Activated CD4-positive, alpha-beta T cell treated with anti-CD3 and anti-CD28 coated beads, Interleukin-2, amount 10 ng/mL, durations not matched to agents 7 days and 5 days (primary cell): ENCODE results near the gene CNNM2. TPM values are rescaled to one million over a fixed set of nuclear protein-coding genes. Genes with fewer than 3 reads are reported as not detected.

Source experiments
- CTCF ChIA-PET: fragments of 350-600 bp; sonication (Branson Sonifier 250); formaldehyde crosslinking; loops from one replicate; lab custom pipeline; 2021; ENCODE audit warnings: antibody characterized with exemption; lab: Charles Lee
- POLR2A ChIA-PET: fragments of 350-600 bp; sonication (Branson Sonifier 250); formaldehyde crosslinking; loops from one replicate; lab custom pipeline; 2021; ENCODE audit warnings: antibody characterized with exemption; lab: Charles Lee
- DNase-seq: peaks from one replicate; pipeline ENCODE4 v3.0.0-alpha.2; 2020
- H3K27ac Mint-ChIP-seq: one replicate; pipeline ENCODE4 v1.8.0; 2021; ENCODE audit warnings: mild to moderate bottlenecking, moderate library complexity, mixed read lengths
- H3K27me3 Mint-ChIP-seq: one replicate; pipeline ENCODE4 v1.8.0; 2021; ENCODE audit warnings: mixed read lengths
- H3K36me3 Mint-ChIP-seq: one replicate; pipeline ENCODE4 v1.8.0; 2021; ENCODE audit warnings: low read depth, mixed read lengths
- H3K4me1 Mint-ChIP-seq: one replicate; pipeline ENCODE4 v1.8.0; 2021; ENCODE audit warnings: mixed read lengths
- H3K4me3 Mint-ChIP-seq: one replicate; pipeline ENCODE4 v1.8.0; 2021; ENCODE audit warnings: mild to moderate bottlenecking, moderate library complexity, mixed read lengths
- H3K9me3 Mint-ChIP-seq: one replicate; pipeline ENCODE4 v1.8.0; 2021; ENCODE audit warnings: mixed read lengths
- total RNA-seq, 2 experiments: library from RNA; stranded (reverse); gene quantifications; one replicate each; pipeline ENCODE4 v1.2.3, GENCODE V29; 2021

The CNNM2 gene
- total RNA-seq, 2 experiments from 2014 or later, result 6.2 to 6.3 TPM

DNA sequence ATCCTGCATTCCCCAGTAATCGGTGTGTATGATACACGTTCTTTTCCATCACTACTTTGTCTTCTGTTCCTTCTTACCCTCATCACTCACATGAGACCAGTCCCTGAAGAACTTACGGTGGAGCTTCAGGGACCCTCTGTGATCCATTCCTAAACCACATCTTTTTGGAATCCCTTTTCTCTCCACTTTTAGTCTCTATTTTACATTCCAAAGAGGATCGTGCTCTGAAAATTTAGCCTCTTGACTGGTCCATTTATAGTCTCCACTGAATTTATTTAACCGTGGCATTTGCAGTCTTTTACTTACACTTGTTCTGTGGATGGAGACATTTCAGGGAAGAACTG is 165.9 kb downstream of the CNNM2 start:
- Mint-ChIP-seq H3K4me3 (no peak overlapping the region), H3K9me3 (no peaks in the 10 kb centered on the region), H3K27me3 (no peaks in the 10 kb centered on the region), H3K4me1 (no peaks in the 10 kb centered on the region), H3K27ac (no peak overlapping the region), H3K36me3 (peaks cover 20% of the 10 kb centered on the region)
- ChIA-PET POLR2A (no interaction called here), CTCF (interaction anchor here (0.6 to 0.9 kb wide), 2 partner anchors 12 to 70 kb away, joined by 3 read pairs; no protein-coding TSS in a partner anchor)
- no peak for DNase-seq

DNA sequence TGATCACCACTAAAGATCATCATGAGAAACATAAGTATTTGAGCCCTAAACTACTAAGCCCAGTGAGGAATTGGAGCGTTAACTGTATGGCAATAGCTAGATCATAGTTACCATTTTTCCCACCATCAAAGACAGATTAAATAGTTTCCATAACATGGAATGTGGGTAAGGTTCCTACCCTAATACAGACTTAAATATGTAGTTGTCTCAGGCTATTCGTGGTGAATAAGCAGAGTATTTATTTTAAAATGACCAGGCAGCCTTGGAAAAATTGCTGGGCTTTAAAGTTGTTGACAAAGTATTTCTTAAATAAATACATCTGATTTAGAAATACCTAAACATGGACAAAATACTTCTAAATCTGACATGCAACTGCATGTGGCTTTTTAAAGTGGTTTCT is 168.2 kb downstream of the CNNM2 start:
- no peaks in the 10 kb centered on the region for H3K9me3 Mint-ChIP-seq
- H3K27me3 Mint-ChIP-seq, result no peaks in the 10 kb centered on the region
- POLR2A ChIA-PET, result interaction anchor here (0.6 kb wide), 1 partner anchor 440 kb away, joined by 3 read pairs; no protein-coding TSS in a partner anchor

DNA sequence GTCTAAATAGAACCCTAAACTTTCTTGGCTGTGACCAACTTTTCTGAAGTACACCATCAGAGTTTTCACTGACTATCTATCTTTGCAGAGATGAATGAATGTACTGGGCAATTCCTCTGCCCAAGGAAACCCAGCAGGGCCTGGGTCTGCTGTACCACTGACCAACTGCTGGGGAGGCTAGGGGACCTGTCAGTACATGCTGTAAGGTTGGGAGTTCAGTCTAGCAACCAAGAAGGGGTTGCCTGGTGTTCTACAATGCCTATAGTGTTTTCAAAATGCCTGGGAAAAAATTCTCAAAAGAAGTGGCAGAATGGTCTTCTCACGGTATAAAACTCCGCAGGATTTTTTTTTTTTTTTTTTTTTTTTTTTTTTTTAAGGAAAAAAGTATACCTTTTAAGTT is 168.7 kb downstream of the CNNM2 start:
- Mint-ChIP-seq H3K36me3 (peaks cover 43% of the 10 kb centered on the region), H3K4me3 (no peak overlapping the region), H3K27ac (no peak overlapping the region), H3K27me3 (no peaks in the 10 kb centered on the region), H3K4me1 (no peaks in the 10 kb centered on the region), H3K9me3 (no peaks in the 10 kb centered on the region)
- ChIA-PET CTCF (interaction anchor here (0.7 to 0.8 kb wide), 2 partner anchors 159 to 807 kb away, joined by 3 to 5 read pairs; no protein-coding TSS in a partner anchor), POLR2A (interaction anchor here (0.6 kb wide), 1 partner anchor 440 kb away, joined by 3 read pairs; no protein-coding TSS in a partner anchor)
- no peak for DNase-seq

More for the DNA sequence above, 168.2 kb downstream of the CNNM2 start:
- H3K36me3 Mint-ChIP-seq, result peaks cover 38% of the 10 kb centered on the region
- no peak overlapping the region for H3K4me3 Mint-ChIP-seq
- CTCF ChIA-PET, result no interaction called here
- no peaks in the 10 kb centered on the region for H3K4me1 Mint-ChIP-seq
- DNase-seq, result no peak
- H3K27ac Mint-ChIP-seq, result no peak overlapping the region

DNA sequence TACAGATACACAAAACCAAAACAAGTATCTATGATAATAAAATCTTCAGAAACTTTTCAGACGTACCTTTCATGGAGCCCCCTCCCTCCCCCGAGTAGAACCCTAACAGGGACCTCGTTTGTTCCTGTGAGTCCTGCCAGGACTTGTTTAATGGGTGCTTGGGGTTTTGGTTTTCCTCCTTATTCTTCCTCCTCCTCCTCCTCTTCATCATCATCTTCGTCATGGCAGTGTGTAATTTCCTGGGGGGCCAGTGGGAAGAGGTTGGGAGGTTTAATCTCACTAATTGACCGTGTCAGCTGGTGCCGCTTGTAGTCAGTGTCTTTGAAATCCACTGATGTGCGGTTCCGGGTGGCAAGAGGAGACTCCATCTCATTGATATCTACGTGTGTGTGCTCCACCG is 171.4 kb downstream of the CNNM2 start:
- H3K4me3 Mint-ChIP-seq, result no peak overlapping the region
- POLR2A ChIA-PET, result no interaction called here
- CTCF ChIA-PET, result interaction anchor here (0.8 kb wide), 1 partner anchor 12 kb away, joined by 3 read pairs; no protein-coding TSS in a partner anchor
- DNase-seq, result no peak
- no peaks in the 10 kb centered on the region for H3K27me3 Mint-ChIP-seq
- no peaks in the 10 kb centered on the region for H3K4me1 Mint-ChIP-seq
- peaks cover 60% of the 10 kb centered on the region for H3K36me3 Mint-ChIP-seq
- no peaks in the 10 kb centered on the region for H3K9me3 Mint-ChIP-seq
- H3K27ac Mint-ChIP-seq, result peak overlapping the region; percentile 27

DNA sequence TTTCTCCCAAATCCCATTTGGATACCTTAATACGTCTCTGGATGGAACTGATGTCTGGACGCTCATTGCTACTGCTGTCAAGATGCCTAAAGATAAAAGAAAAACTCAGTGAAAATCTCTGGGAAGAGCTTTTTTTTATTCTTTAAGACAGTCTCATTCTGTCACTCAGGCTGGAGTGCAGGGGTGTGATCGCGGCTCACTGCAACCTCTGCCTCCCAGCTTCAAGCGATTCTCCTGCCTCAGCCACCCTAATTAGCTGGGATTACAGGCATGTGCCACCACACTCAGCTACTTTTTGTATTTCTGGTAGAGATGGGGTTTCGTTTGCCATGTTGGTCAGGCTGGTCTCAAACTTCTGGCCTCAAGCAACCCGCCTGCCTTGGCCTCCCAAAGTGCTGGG is 172.8 kb downstream of the CNNM2 start:
- H3K27me3 Mint-ChIP-seq, result no peaks in the 10 kb centered on the region
- no peak overlapping the region for H3K27ac Mint-ChIP-seq
- no peak overlapping the region for H3K4me3 Mint-ChIP-seq
- H3K4me1 Mint-ChIP-seq, result no peaks in the 10 kb centered on the region
- ChIA-PET CTCF (interaction anchor here (0.9 to 1.5 kb wide), 4 partner anchors 8 to 177 kb away, joined by 3 to 9 read pairs (median 4); no protein-coding TSS in a partner anchor), POLR2A (no interaction called here)
- DNase-seq, result no peak
- no peaks in the 10 kb centered on the region for H3K9me3 Mint-ChIP-seq
- peaks cover 63% of the 10 kb centered on the region for H3K36me3 Mint-ChIP-seq

DNA sequence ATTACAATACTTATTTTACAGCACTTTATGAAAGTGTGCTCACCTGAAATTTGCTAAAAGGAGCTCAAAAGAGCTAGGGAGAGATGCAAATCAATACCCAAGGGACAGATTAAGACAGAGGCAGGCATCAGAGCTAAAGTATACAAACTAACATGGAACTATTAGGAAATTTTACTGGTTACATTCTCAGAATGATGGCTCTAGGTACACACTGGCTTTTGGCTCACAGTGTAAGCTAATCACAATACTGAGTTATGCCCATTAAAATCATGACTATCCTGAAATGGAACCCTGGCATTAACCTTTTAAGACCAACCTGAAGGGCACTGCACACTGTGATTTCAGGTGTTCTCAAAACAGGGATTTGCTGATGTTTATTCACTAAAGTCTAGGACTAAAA is 176.9 kb downstream of the CNNM2 start:
- Mint-ChIP-seq H3K4me1 (no peaks in the 10 kb centered on the region), H3K9me3 (no peaks in the 10 kb centered on the region), H3K27me3 (no peaks in the 10 kb centered on the region), H3K36me3 (peaks cover 56% of the 10 kb centered on the region), H3K4me3 (no peak overlapping the region), H3K27ac (no peak overlapping the region)
- DNase-seq, result no peak
- POLR2A ChIA-PET, result no interaction called here
- CTCF ChIA-PET, result no interaction called here

DNA sequence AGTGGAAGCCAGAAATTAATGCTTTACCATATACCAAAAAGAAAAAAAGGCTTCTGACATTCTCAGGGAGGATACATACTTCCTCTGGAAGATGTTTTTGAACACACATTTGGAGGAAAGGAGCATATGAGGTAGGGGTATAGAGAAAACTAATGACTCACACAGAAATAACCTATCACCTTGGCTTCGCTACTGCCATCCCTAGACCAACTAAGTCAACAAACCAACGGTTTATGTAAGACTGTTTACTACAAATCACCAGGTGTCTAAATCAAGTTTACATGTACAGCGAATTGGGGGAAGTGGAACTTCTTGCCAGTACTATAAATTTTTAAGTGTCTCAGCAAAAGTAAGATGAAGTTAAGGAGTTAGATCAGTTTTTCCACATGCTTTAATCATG is 178.0 kb downstream of the CNNM2 start:
- Mint-ChIP-seq H3K27me3 (no peaks in the 10 kb centered on the region), H3K27ac (no peak overlapping the region), H3K36me3 (peaks cover 49% of the 10 kb centered on the region), H3K9me3 (no peaks in the 10 kb centered on the region), H3K4me1 (no peaks in the 10 kb centered on the region), H3K4me3 (no peak overlapping the region)
- POLR2A ChIA-PET, result no interaction called here
- no peak for DNase-seq
- CTCF ChIA-PET, result no interaction called here

DNA sequence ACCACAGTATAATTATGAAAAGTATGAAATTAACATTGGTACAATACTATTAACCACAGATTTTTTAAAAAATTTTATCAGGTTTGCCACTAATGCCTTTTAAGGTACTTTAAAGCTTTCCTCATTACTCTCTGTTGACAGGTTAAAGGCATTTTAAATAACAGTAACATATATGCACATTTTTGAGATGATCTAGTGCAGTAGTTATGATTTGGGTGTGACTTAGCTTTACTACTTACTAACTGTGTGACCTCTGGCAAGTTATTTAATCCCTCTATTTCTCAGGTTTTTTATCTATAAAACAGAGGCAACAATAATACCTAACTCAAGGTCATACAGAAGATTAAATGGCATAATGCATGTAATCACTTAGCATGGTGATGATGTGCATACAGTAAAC is 180.1 kb downstream of the CNNM2 start:
- H3K4me1 Mint-ChIP-seq, result peaks cover 3% of the 10 kb centered on the region
- CTCF ChIA-PET, result no interaction called here
- no peaks in the 10 kb centered on the region for H3K27me3 Mint-ChIP-seq
- peaks cover 39% of the 10 kb centered on the region for H3K36me3 Mint-ChIP-seq
- no peak overlapping the region for H3K27ac Mint-ChIP-seq
- DNase-seq, result no peak
- no peak overlapping the region for H3K4me3 Mint-ChIP-seq
- no peaks in the 10 kb centered on the region for H3K9me3 Mint-ChIP-seq
- POLR2A ChIA-PET, result no interaction called here

DNA sequence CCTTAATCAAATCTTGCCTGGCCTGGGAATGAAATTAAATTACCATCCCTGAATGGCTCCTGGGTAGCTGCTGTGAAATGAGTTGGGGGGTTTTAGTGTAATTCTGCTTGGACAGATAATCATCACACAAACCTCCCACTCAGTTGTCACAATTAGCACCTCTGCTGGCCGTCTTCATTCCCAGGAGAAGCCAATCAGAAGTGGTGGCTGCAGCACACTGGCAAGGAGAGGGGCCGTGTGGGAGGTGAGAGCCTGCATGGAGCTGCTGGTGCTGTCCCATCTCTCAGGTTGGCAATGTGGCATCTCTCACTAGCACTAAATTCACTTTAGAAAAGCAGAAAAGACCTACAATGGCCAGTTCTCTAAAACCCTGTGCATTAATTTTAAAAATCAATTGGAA is 182.5 kb downstream of the CNNM2 start:
- peaks cover 3% of the 10 kb centered on the region for H3K4me1 Mint-ChIP-seq
- POLR2A ChIA-PET, result no interaction called here
- CTCF ChIA-PET, result interaction anchor here (0.7 to 1.5 kb wide), 2 partner anchors 10 to 43 kb away, joined by 3 to 5 read pairs; no protein-coding TSS in a partner anchor
- no peaks in the 10 kb centered on the region for H3K9me3 Mint-ChIP-seq
- no peak for DNase-seq
- no peak overlapping the region for H3K27ac Mint-ChIP-seq
- peaks cover 35% of the 10 kb centered on the region for H3K36me3 Mint-ChIP-seq
- H3K27me3 Mint-ChIP-seq, result no peaks in the 10 kb centered on the region
- H3K4me3 Mint-ChIP-seq, result no peak overlapping the region

DNA sequence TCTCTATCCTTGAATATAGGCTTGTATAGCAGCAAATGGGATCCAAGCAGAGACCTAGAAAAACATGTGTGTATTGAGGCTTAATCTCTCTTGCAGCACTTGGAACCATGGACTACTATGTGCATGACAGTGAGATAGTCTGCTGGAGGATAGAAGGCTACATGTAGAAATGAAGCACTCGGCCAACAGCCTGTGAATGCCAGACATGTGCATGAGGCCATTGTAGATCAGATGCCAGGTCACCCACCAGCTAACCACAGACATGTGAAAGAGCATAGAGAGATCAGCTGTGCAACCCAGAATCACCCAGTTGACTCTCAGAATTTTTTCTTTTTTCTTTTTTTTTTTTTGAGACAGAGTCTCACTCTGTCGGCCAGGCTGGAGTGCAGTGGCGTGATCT is 184.1 kb downstream of the CNNM2 start:
- Mint-ChIP-seq H3K4me1 (peaks cover 3% of the 10 kb centered on the region), H3K27me3 (no peaks in the 10 kb centered on the region), H3K27ac (no peak overlapping the region), H3K4me3 (no peak overlapping the region), H3K9me3 (no peaks in the 10 kb centered on the region), H3K36me3 (peaks cover 28% of the 10 kb centered on the region)
- ChIA-PET POLR2A (interaction anchor here (0.6 kb wide), 1 partner anchor 84 kb away, joined by 3 read pairs; no protein-coding TSS in a partner anchor), CTCF (interaction anchor here (1.5 kb wide), 2 partner anchors 9 to 11 kb away, joined by 4 to 5 read pairs; no protein-coding TSS in a partner anchor)
- DNase-seq, result no peak

DNA sequence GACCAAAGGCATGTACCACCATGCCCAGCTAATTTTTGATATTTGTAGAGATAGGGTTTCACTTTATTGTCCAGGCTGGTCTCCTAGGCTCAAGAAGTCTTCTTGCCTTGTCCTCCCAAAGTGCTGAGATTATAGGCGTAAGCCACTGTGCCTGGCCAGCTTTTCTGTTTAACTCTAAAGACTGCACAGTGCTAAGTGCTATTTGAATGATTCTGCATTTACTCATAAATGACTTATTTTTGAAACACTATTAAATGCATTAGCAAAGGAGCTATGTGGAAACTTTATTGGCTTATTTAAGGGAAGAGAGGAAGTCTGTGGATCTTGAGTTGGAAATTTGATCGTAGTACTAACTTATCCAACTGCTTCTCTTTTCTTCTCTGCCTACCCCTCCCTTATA is 185.9 kb downstream of the CNNM2 start:
- Mint-ChIP-seq H3K27me3 (no peaks in the 10 kb centered on the region), H3K4me1 (peaks cover 3% of the 10 kb centered on the region), H3K27ac (no peak overlapping the region), H3K4me3 (no peak overlapping the region), H3K36me3 (peaks cover 18% of the 10 kb centered on the region), H3K9me3 (no peaks in the 10 kb centered on the region)
- ChIA-PET CTCF (interaction anchor here (0.6 to 0.8 kb wide), 2 partner anchors 82 to 146 kb away, joined by 3 read pairs; no protein-coding TSS in a partner anchor), POLR2A (no interaction called here)
- DNase-seq, result no peak

DNA sequence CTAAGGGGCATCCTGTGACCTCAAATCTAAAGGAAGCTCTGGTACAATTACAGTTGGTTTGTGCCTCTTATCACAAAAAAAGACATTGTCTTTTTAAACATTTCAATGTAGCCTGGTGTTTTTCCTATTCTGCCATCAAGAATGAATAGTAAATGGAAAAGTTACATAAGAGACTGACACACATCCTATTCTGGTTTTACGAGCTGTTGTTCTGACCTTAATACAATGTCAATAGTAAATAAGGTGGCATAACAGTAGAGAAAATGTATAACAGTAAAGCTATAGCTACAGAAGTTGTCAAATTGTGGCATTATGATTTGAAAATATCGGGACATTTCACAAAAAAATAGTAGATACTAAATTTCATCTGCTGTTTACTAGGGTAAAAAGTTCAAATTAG is 186.6 kb downstream of the CNNM2 start:
- DNase-seq, result no peak
- POLR2A ChIA-PET, result no interaction called here
- peaks cover 3% of the 10 kb centered on the region for H3K4me1 Mint-ChIP-seq
- H3K27me3 Mint-ChIP-seq, result no peaks in the 10 kb centered on the region
- CTCF ChIA-PET, result interaction anchor here (1.5 kb wide), 1 partner anchor 140 kb away, joined by 3 read pairs; no protein-coding TSS in a partner anchor
- no peaks in the 10 kb centered on the region for H3K9me3 Mint-ChIP-seq
- H3K4me3 Mint-ChIP-seq, result no peak overlapping the region
- H3K36me3 Mint-ChIP-seq, result peaks cover 24% of the 10 kb centered on the region
- no peak overlapping the region for H3K27ac Mint-ChIP-seq

DNA sequence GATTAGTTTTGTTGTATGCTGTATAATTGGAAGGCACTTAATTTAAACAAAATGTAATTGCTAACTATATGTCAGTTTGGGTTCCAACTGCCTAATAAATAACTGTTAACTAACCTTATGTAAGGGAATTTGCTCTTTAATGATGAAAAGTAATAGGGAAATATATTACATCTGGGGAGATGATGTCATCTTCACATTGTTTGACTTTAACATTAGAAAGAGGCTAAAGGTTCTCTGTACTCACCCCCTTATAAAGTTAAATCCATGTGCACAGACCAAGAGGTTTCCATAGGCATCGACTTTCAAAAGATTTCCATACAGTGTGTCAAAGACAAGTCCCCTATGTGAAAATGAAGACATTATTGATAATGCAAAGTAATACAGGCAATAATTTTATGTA is 187.4 kb downstream of the CNNM2 start:
- H3K27me3 Mint-ChIP-seq, result no peaks in the 10 kb centered on the region
- peaks cover 3% of the 10 kb centered on the region for H3K4me1 Mint-ChIP-seq
- H3K36me3 Mint-ChIP-seq, result peaks cover 25% of the 10 kb centered on the region
- POLR2A ChIA-PET, result no interaction called here
- H3K27ac Mint-ChIP-seq, result no peak overlapping the region
- H3K4me3 Mint-ChIP-seq, result no peak overlapping the region
- DNase-seq, result no peak
- CTCF ChIA-PET, result interaction anchor here (0.7 to 1.5 kb wide), 2 partner anchors 126 to 139 kb away, joined by 3 read pairs; no protein-coding TSS in a partner anchor
- no peaks in the 10 kb centered on the region for H3K9me3 Mint-ChIP-seq

DNA sequence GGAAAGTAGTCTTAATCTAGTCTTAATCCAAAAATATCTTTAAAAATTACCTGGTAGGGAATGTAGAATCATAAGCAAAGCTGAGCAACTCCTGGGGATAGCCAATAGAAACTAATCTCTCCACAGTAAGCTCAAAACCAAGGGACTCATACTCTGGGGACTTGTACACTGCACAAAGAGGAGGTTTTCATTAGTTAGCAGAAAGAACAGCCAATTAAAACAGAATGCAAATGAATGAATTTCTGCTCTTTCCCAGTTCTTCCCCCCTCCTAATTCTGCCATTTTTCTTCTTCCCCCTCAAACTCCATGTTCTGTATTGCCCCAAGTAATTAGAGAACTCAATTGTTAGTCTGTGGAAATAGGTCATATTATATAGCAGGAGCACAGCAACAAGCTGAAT is 188.4 kb downstream of the CNNM2 start:
- Mint-ChIP-seq H3K4me3 (no peak overlapping the region), H3K4me1 (peaks cover 8% of the 10 kb centered on the region), H3K27me3 (no peaks in the 10 kb centered on the region), H3K9me3 (no peaks in the 10 kb centered on the region), H3K36me3 (peaks cover 31% of the 10 kb centered on the region), H3K27ac (no peak overlapping the region)
- ChIA-PET CTCF (no interaction called here), POLR2A (no interaction called here)
- DNase-seq, result no peak
